Thyroid gland (tissue), 4 donors: ENCODE measurements around the gene AQR.

Experiments used
- POLR2A ChIP-seq, 2 donors: fragments of 450-650 bp; IDR thresholded peaks; one replicate each; pipeline ENCODE4 v1.6.1; 2017; ENCODE audit warnings: antibody characterized with exemption in 2 of 2, mild to moderate bottlenecking in 2 of 2, moderate library complexity in 1 of 2
- TF ChIP-seq, protein P1 (sequence below), 6 experiments: fragments of 200-600 bp in 3 of 6; fragments of 450-650 bp in 3 of 6; sonication (generic) in 3 of 6; IDR thresholded peaks; one replicate each; pipeline ENCODE4 v1.5.1; 2016 to 2019; ENCODE audit warnings: antibody characterized with exemption in 6 of 6, mild to moderate bottlenecking in 2 of 6, inconsistent platforms in 1 of 6, moderate library complexity in 1 of 6

DNA sequence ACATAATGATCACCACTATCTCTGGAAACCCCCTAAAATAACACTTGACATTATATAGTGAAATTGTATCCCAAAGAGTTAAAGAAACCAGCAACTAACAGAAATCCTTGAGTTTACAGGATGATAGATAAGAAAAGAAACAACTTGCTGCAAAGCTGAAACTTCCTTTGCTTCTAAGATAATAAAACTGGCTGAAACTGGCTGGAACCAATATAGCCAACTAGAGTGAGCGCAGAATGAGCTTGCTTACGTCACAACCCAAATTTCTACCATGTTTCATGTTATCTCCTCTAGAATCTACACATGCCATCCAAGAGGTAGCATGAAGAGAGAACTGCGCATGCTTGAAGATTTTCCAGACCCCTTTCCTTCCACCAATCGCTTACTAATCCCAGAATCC is 90.4 kb downstream of the AQR start:
- TF ChIP-seq, protein P1, sequence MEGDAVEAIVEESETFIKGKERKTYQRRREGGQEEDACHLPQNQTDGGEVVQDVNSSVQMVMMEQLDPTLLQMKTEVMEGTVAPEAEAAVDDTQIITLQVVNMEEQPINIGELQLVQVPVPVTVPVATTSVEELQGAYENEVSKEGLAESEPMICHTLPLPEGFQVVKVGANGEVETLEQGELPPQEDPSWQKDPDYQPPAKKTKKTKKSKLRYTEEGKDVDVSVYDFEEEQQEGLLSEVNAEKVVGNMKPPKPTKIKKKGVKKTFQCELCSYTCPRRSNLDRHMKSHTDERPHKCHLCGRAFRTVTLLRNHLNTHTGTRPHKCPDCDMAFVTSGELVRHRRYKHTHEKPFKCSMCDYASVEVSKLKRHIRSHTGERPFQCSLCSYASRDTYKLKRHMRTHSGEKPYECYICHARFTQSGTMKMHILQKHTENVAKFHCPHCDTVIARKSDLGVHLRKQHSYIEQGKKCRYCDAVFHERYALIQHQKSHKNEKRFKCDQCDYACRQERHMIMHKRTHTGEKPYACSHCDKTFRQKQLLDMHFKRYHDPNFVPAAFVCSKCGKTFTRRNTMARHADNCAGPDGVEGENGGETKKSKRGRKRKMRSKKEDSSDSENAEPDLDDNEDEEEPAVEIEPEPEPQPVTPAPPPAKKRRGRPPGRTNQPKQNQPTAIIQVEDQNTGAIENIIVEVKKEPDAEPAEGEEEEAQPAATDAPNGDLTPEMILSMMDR (IDR thresholded peaks at IDR 0.05), result no peak
- TF ChIP-seq POLR2A (IDR thresholded peaks at IDR 0.05), result no peak
